Measurements from ENCODE around the gene DAGLB.

The DAGLB gene, protein sequence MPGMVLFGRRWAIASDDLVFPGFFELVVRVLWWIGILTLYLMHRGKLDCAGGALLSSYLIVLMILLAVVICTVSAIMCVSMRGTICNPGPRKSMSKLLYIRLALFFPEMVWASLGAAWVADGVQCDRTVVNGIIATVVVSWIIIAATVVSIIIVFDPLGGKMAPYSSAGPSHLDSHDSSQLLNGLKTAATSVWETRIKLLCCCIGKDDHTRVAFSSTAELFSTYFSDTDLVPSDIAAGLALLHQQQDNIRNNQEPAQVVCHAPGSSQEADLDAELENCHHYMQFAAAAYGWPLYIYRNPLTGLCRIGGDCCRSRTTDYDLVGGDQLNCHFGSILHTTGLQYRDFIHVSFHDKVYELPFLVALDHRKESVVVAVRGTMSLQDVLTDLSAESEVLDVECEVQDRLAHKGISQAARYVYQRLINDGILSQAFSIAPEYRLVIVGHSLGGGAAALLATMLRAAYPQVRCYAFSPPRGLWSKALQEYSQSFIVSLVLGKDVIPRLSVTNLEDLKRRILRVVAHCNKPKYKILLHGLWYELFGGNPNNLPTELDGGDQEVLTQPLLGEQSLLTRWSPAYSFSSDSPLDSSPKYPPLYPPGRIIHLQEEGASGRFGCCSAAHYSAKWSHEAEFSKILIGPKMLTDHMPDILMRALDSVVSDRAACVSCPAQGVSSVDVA
- 15.6 to 29.3 reads per million in 2 donors for total RNA-seq

DNA sequence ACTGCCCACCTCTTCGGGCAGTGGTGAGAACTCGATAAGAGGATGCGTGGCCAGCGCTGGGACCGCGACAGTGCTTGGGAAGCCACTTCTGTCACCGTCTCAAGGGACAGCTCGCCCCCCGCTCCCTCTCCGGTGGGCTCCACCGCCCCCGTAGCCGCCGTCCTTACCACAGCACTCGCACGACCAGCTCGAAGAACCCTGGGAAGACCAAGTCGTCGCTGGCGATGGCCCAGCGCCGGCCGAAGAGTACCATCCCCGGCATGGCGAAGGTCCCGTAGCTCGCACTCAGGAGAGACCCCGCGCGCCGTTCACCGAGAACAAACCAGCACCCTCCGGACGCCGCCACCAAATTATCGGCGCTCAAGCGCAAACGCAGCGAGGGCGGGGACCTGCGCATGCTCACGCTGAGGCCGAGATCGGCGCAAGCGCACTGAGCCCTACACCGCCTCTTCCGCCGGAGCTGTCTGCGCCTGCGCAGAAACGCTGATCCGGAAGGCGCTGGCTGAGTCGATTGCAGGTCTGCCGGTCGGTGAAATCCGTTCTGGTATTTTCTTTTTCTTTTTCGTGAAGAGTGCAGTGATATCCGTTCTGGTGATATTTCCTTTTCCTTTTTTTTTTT is at the start of gene DAGLB:
Gene DAGLB, minus strand, starts transcription at position 374 of the 619 bp plus-strand sequence. Its CDS starts 112 bp downstream, at position 262.
- DNase-seq: peak; percentile 91 to 96 (median 94)

DNA sequence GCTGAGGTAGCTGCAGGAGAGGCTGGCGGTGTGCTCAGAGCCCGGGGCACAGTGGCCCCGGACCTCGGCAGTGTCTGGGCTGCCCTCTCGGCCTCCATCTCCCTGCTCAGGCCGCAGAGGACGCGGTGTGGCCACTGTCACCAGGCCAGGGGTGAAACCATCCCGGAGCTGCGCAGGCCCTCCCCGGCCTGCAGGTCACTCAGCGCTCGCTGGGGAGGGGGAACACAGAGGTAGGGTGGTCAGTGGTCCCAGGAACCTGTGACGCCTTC is 49.8 kb upstream of the DAGLB start:
- DNase-seq: no peak

DNA sequence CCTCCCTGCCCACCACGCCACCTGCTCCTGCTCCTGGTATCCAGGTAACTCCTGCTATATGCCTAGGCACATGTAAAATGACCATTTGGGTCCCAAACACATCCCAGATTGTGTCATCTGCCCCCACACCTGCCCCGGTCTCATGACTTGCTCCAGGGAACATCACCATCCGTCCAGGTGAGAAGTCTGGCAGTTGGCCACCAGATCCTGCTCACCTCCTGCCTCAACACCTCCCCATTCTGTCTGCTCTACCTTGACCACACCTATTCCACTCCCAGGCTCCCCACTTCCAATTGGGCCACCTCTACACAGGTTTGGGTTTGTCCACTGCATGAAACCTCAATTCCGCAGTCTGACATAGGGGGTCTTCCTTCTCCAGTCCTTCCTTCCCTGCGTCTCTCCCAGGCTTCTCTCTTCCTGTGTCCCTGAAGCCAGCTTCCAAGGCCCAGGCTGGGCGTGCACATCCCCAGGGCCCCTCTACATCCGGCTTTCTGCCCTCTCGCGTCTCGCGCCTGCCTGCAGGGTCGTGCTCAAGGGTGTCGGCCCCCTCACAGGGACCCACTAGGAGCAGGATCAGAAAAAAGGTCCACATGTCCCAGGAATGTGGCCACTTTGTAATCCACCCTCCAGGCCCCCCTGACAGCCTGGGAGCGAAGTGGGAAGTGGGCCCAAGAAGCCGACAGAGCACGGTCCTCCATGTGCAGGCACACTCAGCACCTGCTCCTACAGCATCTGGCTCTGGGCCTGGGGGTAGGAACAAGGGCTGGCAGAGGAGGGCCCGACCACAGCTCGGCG is 49.3 kb upstream of the DAGLB start:
- DNase-seq: no peak

DNA sequence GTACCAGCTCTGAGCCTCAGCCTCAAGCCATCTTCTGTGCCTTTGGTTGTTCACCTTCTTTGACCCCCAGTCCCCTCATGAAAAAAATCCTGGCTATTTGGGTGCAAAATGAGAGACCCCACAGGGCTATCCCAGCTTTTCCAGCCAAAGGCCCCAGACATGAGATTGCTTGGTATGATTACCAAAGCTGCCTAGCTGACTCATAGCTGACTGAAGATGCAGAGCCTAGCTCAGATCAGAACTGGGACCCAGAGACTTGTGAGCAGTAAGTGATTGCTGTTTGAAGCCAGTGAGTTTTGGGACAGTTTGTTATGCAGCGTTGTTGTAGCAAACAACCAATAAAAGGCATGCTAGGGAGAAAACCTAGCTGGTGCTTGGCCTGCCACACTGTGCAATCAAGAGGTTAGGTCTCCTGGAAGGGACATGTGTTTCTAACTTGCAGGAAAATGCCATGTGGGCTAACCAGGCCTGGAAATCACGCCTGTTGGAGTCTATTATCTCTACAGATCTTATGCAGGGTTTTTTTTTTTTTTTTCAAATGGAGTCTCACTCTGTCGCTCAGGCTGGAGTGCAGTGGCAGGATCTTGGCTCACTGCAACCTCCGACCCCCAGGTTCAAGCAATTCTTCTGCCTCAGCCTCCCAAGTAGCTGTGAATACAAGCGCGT is 48.0 kb upstream of the DAGLB start:
- peak in 1 of 5 experiments; percentile 7 for DNase-seq

DNA sequence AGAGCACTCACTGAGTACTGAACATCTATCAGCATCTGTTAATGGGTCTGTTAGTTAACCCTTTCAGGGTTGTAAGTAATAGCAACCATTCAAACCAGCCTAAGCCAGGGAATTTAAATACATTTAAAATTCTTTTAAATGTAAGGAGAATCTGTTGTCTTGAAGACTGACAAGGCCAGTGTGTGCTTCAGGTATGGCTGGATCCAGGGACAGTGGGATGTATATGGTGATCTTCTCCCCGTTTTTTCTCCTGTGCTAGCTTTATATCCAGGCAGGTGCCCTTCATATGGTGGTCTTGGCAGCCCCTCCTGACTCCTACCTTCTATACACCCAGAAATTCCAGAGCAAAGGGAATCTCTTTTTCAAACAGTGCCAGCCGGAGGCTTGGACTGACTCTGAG is 46.6 kb upstream of the DAGLB start:
- no peak for DNase-seq

DNA sequence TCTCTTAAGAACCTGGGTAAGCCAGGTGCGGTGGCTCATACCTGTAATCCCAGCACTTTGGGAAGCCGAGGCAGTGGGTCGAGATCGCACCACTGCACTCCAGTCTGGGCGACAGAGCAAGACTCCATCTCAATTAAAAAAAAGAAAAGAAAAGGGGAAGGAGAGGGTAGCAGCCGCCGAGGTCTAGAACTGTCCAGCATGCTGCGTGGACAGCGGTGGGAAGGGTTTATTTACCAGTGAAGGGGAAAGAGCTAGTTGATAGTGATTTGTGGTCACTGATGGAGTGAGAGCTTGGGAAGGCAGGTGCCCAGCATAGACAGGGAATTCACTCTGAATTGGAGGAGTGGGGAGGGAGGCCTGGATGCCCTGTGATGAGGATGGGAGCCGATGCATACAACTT is 43.4 kb upstream of the DAGLB start:
- DNase-seq: no peak

DNA sequence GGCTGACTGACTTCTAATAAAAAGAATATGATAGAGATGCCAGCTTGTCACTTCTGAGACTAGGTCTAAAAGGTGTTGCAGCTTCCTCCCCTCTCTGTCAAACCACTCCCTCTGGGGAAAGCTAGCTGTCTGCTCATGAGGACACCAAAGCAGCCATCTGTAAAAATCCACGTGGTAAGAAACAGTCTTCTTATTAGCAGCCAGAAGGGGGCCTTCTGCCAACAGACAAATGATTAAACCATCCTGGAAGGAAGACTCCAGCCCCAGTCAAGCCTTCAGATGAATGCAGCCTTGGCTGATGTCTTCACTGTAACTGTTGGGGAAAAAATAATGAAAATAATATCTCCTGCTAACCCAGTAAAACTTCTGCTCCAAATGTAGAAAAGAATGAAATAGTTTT is 41.9 kb upstream of the DAGLB start:
- DNase-seq: peak in 1 of 5 experiments; percentile 34

DNA sequence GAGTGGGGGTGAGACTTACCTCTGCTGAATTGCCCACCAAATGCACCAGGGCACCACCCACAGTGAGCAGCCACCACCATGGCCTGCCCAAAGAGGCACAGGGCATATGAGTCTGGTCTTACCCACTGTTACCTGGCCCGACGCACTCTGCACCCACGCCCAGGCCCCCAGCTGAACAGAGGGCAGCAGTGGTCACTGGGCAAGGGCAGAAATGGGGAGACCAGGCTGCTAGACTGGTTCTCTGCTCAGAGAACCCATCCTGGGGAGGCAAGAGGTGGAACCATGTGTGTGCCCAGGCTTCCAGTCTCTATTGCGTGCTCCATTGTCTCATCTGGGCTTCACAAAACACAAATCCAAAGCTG is 39.4 kb upstream of the DAGLB start:
- no peak for DNase-seq

DNA sequence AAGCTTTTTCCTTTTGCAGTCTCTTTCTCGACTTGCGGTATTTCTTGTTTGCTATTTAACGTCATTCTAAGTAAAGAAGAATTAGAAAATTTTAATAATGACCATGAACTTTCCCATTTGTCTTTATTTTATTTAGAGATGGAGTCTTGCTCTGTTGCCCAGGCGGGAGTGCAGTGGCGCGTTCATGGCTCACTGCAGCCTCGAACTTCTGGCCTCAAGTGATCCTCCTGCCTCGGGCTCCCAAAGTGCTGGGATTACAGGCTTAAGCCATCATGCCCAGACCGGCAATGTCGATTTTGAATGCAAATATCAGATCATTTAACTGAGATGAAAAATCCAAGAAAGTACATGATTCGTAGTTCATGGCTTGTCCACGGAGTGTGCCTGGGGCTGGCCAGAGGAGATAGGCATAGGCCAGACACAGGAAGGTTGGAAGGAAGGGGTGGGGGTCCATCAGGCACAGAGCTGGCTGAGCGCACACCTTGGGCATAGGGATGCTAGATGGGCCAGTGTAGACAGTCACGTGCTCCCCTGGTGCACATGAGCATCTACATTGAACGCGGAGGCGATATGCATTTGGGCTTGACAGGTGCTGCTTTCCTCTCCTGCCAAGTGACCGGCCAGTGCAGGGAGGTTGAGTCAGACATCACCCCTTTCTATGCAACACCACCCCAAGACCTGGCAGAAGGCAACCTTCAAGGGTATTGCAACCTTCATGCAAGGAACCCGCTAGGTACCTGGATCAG is 38.9 kb upstream of the DAGLB start:
- no peak for DNase-seq

DNA sequence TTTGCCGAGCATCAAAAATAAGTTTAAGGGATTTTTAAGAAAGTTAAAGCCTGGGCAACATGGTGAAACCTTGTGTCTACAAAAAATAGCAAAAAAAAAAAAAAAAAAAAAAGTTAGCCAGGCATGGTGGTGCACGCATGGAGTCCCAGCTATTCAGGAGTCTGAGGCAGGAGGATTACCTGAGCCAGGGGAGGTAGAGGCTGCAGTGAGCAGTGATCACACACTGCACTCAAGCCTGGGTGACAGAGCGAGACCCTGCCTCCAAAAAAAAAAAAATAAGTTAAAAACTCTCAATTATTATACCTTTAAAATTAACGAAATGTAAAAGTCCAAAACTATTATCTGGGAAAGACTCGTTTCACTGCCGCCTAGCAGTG is 35.0 kb upstream of the DAGLB start:
- DNase-seq: no peak

DNA sequence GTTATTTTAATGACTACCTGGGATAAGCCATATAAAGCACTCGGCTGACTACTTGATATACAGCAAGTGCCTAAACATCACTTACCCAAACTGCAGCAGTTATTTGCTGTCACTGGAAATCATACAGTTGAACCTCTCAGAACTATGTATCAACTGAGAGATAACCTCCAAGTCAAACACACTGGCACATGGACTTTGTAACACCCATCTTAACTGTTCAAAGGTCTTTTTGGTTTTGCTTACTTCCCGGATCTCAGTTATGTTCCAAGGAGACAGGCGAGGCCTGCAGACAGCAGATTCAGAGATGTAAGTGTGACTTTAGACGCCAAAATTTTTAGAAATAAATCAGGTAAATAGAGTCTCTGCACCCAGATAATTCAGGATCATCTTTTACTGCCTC is 34.6 kb upstream of the DAGLB start:
- no peak for DNase-seq

DNA sequence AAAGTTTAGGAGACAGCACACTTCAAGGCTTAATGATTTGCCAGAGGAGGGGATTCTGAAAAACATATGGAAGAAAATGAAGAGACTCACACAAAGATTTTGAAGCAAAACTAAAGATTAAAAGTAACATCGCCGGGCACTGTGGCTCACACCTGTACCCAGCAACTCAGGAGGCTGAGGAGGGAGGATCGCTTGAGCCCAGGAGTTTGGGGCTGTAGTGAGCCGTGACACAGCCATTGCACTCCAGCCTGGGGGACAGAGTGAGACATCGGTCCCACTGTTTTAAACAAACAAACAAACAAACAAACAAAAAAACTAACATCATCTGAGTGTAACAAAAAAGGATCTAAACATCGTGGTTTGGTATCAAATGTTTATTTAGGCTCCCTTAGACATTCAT is 33.7 kb upstream of the DAGLB start:
- no peak for DNase-seq

DNA sequence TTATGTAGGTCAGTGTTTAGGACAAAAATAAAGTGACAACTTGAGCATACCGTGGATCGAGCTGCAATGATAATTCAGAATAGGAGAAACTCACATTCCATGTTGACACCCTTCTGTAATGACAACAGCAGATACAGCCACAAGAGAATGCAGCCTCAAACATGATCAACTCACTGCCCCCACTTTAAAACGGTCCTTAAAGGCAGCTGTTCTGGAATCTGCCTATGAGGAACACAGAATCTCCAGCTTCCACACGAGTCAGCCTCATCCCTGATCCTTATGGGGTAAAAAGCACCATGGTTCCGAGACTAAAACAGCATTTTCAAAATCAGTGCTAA is 32.5 kb upstream of the DAGLB start:
- no peak for DNase-seq

DNA sequence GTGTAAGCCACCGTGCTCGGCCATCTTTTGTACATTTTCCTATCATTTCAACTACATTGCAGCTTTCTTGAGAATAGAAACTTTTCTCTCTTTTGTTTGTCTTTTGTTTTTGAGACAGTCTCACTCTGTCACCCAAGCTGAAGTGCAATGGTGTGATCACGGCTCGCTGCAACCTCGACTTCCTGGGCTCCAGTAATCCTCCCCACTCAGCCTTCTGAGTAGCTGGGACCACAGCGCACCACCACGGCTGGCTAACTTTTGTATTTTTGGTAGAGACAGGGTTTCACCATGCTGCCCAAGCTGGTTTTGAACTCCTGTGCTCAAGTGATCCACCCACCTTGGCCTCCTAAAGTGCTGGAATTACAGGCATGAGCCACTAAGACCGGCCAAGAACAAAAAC is 31.3 kb upstream of the DAGLB start:
- DNase-seq: peak in 1 of 5 experiments; percentile 57

DNA sequence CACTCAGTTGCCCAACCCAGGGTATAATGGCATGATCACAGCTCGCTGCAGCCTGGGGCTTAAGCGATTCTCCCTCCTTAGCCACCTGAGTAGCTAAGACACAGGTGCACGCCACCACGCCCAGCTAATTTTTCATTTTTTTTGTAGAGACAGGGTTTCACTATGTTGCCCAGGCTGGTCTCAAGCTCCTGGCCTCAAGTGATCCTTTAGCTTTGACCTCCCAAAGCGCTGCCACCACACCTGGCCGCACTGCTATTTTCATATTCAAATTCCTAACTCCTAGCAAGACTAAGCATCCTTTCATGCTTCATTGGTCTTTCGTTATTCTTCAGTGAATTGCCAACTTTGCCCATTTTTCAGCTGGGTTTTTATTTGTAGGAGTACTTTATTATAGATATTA is 30.4 kb upstream of the DAGLB start:
- no peak for DNase-seq

DNA sequence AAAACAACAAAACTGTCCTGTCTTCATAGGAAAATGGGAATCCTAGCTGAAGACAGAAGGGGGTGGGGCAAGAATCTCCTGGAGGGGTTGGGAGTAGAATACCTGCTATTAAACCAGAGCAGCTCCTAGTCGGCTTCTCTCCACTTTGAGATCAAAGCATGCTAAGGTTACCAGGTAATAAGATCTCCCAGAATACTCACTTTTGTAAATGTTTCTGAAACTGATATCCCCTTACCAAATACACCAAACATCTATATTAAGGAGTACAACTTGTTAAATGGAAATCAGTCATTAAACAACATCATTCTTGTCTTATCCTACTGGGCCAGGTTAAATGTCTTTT is 29.5 kb upstream of the DAGLB start:
- no peak for DNase-seq

DNA sequence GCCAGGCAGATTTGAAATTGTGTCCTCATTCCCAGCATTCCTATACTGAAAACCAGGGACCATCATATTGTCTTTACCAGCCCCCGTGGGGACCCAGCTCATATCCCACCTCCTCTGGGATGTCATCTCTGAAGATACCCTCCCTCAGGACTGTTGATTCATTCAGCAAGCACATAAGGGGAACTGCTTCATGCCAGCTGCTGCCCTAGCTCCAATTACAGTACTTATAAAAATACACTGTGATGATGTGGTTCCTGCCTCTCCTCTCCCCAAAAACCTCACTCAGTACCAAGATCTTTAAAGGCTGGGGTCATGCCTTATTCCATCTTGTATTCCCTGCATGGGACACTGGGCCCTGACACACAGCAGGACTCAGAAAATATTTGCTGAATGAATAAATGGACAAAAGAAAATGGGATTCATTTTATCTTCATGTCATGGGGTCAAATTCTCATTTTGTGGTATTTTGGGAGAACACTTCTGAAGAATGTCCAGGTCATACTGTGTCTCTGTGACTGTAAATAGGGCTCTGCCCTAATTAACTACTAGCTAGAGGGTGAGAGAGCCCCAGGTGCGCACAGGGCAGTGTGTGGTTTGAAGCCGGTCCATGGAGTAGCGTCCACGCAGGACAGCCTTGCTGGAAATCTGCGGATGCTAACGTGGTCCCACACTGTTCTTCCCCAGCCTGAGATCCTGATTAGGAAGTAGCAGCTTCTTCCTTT is 29.0 kb upstream of the DAGLB start:
- DNase-seq: no peak

DNA sequence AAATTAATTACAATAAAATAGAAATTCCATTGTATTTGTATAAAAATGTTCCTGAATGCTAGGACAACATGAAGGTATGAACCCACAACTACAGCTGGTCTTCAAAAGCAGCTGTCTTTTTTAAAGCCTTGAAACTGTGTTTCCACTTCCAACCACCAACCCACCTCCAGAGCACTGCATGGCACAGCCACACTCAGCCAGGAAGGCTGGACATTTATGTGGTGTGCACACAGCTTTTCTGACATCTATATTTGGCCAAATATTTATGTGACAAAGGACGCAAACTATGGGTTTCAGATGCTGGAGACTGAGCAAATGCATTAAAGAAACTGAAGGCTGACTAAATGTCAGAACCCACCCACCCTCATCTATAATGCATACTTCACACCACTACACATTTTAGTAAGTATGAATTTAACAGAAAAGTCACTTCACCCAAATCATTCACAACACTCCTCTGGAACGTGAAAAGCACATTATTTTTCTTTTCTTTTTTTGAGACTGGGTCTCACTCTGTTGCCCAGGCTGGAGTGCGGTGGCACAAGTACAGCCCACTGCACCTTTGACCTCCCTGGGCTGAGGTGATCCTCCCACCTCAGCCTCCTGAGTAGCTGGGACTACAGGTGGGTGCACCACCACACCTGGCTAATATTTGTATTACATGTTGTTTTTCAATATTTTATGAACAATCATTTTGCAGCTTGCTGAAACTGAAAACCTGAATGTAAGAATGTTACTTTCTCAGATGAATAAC is 27.9 kb upstream of the DAGLB start:
- DNase-seq: no peak

DNA sequence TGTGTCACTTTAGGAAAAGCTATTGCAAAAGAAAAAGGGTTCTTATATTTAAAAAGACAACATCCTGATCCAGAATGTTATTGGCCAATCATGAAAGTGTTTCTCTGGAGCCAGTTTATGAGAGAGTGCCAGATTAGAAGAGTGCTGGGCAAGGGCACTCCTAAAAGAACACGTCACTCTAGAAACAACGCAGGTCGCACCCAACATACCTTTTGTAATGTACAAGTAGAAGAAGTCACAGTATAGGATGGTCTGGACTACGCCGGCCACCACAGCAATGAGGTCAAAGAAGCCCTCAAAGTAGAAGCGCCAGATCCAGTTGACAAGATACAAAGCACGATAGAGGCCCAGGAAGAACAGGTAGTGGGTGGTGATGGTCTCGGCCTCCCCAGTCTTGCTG is 18.1 kb upstream of the DAGLB start:
- DNase-seq: no peak

DNA sequence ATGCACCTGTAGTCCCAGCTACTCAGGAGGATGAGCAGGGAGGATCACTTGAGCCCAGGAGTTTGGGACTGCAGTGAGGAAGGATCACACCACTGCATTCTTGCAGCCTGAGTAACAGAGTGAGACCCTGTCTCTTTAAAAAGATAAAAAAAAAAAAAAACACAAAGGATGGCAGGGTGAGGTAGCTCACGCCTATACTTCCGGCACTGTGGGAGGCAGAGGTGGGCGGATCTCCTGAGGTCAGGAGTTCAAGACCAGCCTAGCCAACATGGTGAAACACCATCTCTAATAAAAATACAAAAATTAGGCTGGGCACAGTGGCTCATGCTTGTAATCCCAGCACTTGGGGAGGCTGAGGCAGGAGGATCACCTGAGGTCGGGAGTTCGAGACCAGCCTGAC is 15.9 kb upstream of the DAGLB start:
- peak in 1 of 5 experiments; percentile 29 for DNase-seq

Data from T-helper 2 cell (primary cell).